SH-SY5Y (cell line): ENCODE data around the gene PSTPIP1.

Experiments used
- GATA2 ChIP-seq: IDR thresholded peaks from 2 replicates; pipeline ENCODE4 v1.6.1; 2011; ENCODE audit warnings: mild to moderate bottlenecking, low read depth, low read length
- GATA3 ChIP-seq: IDR thresholded peaks from 2 replicates; pipeline ENCODE4 v1.6.1; 2011; ENCODE audit warnings: low read depth, mild to moderate bottlenecking, low read length, moderate library complexity

DNA sequence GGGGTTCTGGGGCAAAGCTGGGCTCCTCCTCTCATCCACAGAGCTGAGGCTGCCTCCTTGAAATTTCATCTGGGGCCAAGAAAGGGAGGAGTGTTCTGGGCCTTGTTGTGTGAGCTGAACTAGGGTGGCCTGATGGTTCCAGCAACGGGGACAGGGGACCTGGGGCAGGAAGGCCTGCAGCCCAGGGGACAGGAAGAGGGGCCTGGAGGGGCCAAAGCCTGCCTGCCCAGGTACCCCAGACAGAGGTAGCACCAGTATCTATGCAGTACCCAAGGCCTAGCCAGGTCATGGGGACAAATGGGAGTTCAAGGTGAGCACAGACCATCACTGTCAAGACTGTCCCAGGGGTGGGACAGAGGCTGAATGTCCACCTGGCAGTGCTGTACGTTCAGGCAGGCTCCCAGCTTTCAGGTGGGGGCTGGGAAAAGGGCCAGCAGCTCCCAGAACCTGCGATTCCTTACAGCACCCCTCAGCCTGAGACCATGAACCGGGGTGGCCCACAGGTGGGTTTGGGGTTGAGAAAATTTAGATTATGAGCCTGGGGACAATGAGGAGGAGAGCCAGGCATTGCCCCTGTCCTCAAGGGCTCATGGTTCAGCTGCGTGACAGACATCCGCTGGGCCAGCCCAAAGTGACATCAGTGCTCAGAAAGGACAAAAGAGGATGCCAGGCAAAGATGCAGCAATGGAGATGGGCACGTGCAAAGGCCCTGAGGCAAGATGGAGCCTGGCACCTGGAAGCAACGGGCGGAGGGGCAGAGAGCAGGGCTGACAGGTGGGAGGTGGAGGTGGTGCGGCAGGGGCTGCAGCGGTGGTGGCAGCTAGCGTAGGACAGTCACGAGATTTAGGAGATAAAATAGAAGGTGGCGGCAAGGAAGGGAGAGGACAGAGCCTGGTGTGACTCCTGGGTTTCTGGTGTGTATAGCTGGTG lies 28.0 kb downstream of the PSTPIP1 start:
- TF ChIP-seq GATA2 (no peak), GATA3 (no peak)
